GM18868 (cell line): ENCODE data around the gene MYO10.

Experiments
- ATAC-seq: cut with Tn5 transposase; IDR thresholded peaks from one replicate; pipeline ENCODE4 v1.9.1; 2021; ENCODE audit warnings: mild to moderate bottlenecking, moderate library complexity; ENCODE audit not compliant: unreplicated experiment

Gene MYO10

GRCh38 chr5:16866795-16867576, 69.1 kb downstream of the MYO10 start:
- no peak for ATAC-seq

GRCh38 chr5:16866273-16866672, 69.8 kb downstream of the MYO10 start:
- no peak for ATAC-seq

- ATAC-seq, result no peak
These were observed 70.9 kb downstream of the MYO10 start for GRCh38 chr5:16865151-16865550.

- ATAC-seq, result no peak
These were observed 71.4 kb downstream of the MYO10 start for GRCh38 chr5:16864631-16865131.

- no peak for ATAC-seq
These were observed 72.6 kb downstream of the MYO10 start for GRCh38 chr5:16863469-16863946.

- no peak for ATAC-seq
These were observed 73.3 kb downstream of the MYO10 start for GRCh38 chr5:16862777-16863176.

- ATAC-seq, result no peak
These were observed 76.7 kb downstream of the MYO10 start for GRCh38 chr5:16859346-16859745.

GRCh38 chr5:16858151-16858550, 77.9 kb downstream of the MYO10 start:
- no peak for ATAC-seq

GRCh38 chr5:16857635-16858034, 78.5 kb downstream of the MYO10 start:
- ATAC-seq, result no peak

GRCh38 chr5:16856531-16856930, 79.6 kb downstream of the MYO10 start:
- ATAC-seq, result no peak

- no peak for ATAC-seq
These were observed 80.2 kb downstream of the MYO10 start for GRCh38 chr5:16855898-16856297.

GRCh38 chr5:16855485-16855884, 80.6 kb downstream of the MYO10 start:
- no peak for ATAC-seq

- ATAC-seq, result no peak
These were observed 81.7 kb downstream of the MYO10 start for GRCh38 chr5:16854351-16854750.

GRCh38 chr5:16853518-16853917, 82.6 kb downstream of the MYO10 start:
- no peak for ATAC-seq

- ATAC-seq, result no peak
These were observed 83.7 kb downstream of the MYO10 start for GRCh38 chr5:16852251-16853005.

- ATAC-seq, result no peak
These were observed 86.3 kb downstream of the MYO10 start for GRCh38 chr5:16849775-16850174.

- no peak for ATAC-seq
These were observed 86.9 kb downstream of the MYO10 start for GRCh38 chr5:16849181-16849580.

GRCh38 chr5:16844952-16845351, 91.1 kb downstream of the MYO10 start:
- ATAC-seq, result no peak

- ATAC-seq, result no peak
These were observed 93.2 kb downstream of the MYO10 start for GRCh38 chr5:16842896-16843295.

GRCh38 chr5:16841416-16841815, 94.7 kb downstream of the MYO10 start:
- ATAC-seq, result no peak

GRCh38 chr5:16837305-16837704, 98.8 kb downstream of the MYO10 start:
- ATAC-seq, result no peak

- no peak for ATAC-seq
These were observed 102.1 kb downstream of the MYO10 start for GRCh38 chr5:16834029-16834428.
